ENCODE measurements around the gene TBX10.

- TF ChIP-seq GATA2 (IDR thresholded peaks at IDR 0.05; ENCODE audit: low read depth, low read length) (no peak), GATA3 (IDR thresholded peaks at IDR 0.05; ENCODE audit: low read depth, low read length) (no peak)
Measured at GRCh38 chr11:67639438-67639859, at the start of gene TBX10.
